HG03378 (cell line): Measurements from ENCODE around the gene ZNF496.
"Not testable (repeated sequence)": the region's sequence is repeated elsewhere in the genome, so short reads cannot be mapped to it uniquely, and the experiment has no call there.

Experiments
- ATAC-seq: cut with Tn5 transposase; IDR thresholded peaks from one replicate; pipeline ENCODE4 v1.9.1; 2021; ENCODE audit warnings: mild to moderate bottlenecking, moderate library complexity; ENCODE audit not compliant: unreplicated experiment

Gene ZNF496

GRCh38 chr1:247331525-247332214 lies at the start of gene ZNF496:
TSS of gene ZNF496 (minus strand) at chr1:247331867. CDS start at chr1:247329578, 2,289 bp downstream.
- peak; percentile 63 for ATAC-seq

- no peak for ATAC-seq
Measured at GRCh38 chr1:247378334-247379073, 46.8 kb upstream of the ZNF496 start.

- not testable (repeated sequence) for ATAC-seq
Measured at GRCh38 chr1:247377656-247378055, 46.0 kb upstream of the ZNF496 start.

- ATAC-seq: no peak
Measured at GRCh38 chr1:247376659-247377058, 45.0 kb upstream of the ZNF496 start.

- ATAC-seq: no peak
Measured at GRCh38 chr1:247375747-247376146, 44.1 kb upstream of the ZNF496 start.

GRCh38 chr1:247374651-247375334 lies 43.1 kb upstream of the ZNF496 start:
- ATAC-seq: not testable (repeated sequence)

GRCh38 chr1:247373721-247374141 lies 42.1 kb upstream of the ZNF496 start:
- ATAC-seq: peak; percentile 82

- ATAC-seq: no peak
Measured at GRCh38 chr1:247371801-247372259, 40.2 kb upstream of the ZNF496 start.

GRCh38 chr1:247370786-247371732 lies 39.4 kb upstream of the ZNF496 start:
- ATAC-seq: no peak

- no peak for ATAC-seq
Measured at GRCh38 chr1:247368490-247369145, 37.0 kb upstream of the ZNF496 start.

GRCh38 chr1:247367786-247368422 lies 36.2 kb upstream of the ZNF496 start:
- ATAC-seq: no peak

- no peak for ATAC-seq
Measured at GRCh38 chr1:247366926-247367645, 35.4 kb upstream of the ZNF496 start.

GRCh38 chr1:247366345-247366744 lies 34.7 kb upstream of the ZNF496 start:
- ATAC-seq: not testable (repeated sequence)

- no peak for ATAC-seq
Measured at GRCh38 chr1:247365023-247365422, 33.4 kb upstream of the ZNF496 start.

GRCh38 chr1:247363000-247363399 lies 31.3 kb upstream of the ZNF496 start:
- ATAC-seq: not testable (repeated sequence)

- no peak for ATAC-seq
Measured at GRCh38 chr1:247362153-247362552, 30.5 kb upstream of the ZNF496 start.

- no peak for ATAC-seq
Measured at GRCh38 chr1:247360991-247361731, 29.5 kb upstream of the ZNF496 start.
